Glutamatergic neuron (in vitro differentiated cells): ENCODE measurements around the gene DIP2B. TPM values are rescaled to one million over a fixed set of nuclear protein-coding genes. Genes with fewer than 3 reads are reported as not detected.

Source experiments
- DNase-seq: peaks from one replicate; pipeline ENCODE4 v3.0.0; 2022
- H3K27ac Mint-ChIP-seq: one replicate; pipeline ENCODE4 v1.8.0; 2020; ENCODE audit warnings: mild to moderate bottlenecking, mixed read lengths, inconsistent platforms; ENCODE audit not compliant: unreplicated experiment
- H3K27me3 Mint-ChIP-seq: one replicate; pipeline ENCODE4 v1.8.0; 2020; ENCODE audit warnings: mild to moderate bottlenecking, moderate library complexity, mixed read lengths, inconsistent platforms; ENCODE audit not compliant: unreplicated experiment
- H3K36me3 Mint-ChIP-seq: one replicate; pipeline ENCODE4 v1.8.0; 2020; ENCODE audit warnings: mild to moderate bottlenecking, mixed read lengths, inconsistent platforms; ENCODE audit not compliant: unreplicated experiment
- H3K4me1 Mint-ChIP-seq: one replicate; pipeline ENCODE4 v1.8.0; 2020; ENCODE audit warnings: mild to moderate bottlenecking, low read depth, mixed read lengths, inconsistent platforms; ENCODE audit not compliant: unreplicated experiment
- H3K4me3 Mint-ChIP-seq: one replicate; pipeline ENCODE4 v1.8.0; 2020; ENCODE audit warnings: mild to moderate bottlenecking, mixed read lengths, inconsistent platforms; ENCODE audit not compliant: unreplicated experiment
- H3K9me3 Mint-ChIP-seq: one replicate; pipeline ENCODE4 v1.8.0; 2020; ENCODE audit warnings: mild to moderate bottlenecking, moderate library complexity, mixed read lengths, inconsistent platforms; ENCODE audit not compliant: unreplicated experiment
- total RNA-seq: library from RNA; stranded (reverse); fragmentation: NEBNext Ultra II Directional; extraction: Animal tissue kit (Norgen Biotek cat#: 25700); gene quantifications from one replicate; pipeline ENCODE4 v1.2.1, GENCODE V29; 2021; ENCODE audit not compliant: unreplicated experiment
- TF ChIP-seq, protein P1 (sequence below): fragments of 200-600 bp; sonication (generic); IDR thresholded peaks from one replicate; pipeline ENCODE4 v1.5.0; 2021; ENCODE audit not compliant: partially characterized antibody, unreplicated experiment

DIP2B gene
- total RNA-seq, 1 donor from 2014 or later = 37.3 TPM

- H3K27ac Mint-ChIP-seq = peak overlapping the region; percentile 16
- H3K4me3 Mint-ChIP-seq = no peak overlapping the region
- DNase-seq = no peak
- TF ChIP-seq, protein P1, sequence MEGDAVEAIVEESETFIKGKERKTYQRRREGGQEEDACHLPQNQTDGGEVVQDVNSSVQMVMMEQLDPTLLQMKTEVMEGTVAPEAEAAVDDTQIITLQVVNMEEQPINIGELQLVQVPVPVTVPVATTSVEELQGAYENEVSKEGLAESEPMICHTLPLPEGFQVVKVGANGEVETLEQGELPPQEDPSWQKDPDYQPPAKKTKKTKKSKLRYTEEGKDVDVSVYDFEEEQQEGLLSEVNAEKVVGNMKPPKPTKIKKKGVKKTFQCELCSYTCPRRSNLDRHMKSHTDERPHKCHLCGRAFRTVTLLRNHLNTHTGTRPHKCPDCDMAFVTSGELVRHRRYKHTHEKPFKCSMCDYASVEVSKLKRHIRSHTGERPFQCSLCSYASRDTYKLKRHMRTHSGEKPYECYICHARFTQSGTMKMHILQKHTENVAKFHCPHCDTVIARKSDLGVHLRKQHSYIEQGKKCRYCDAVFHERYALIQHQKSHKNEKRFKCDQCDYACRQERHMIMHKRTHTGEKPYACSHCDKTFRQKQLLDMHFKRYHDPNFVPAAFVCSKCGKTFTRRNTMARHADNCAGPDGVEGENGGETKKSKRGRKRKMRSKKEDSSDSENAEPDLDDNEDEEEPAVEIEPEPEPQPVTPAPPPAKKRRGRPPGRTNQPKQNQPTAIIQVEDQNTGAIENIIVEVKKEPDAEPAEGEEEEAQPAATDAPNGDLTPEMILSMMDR = no peak
- no peaks in the 10 kb centered on the region for H3K36me3 Mint-ChIP-seq
- H3K27me3 Mint-ChIP-seq = peaks cover 1% of the 10 kb centered on the region
- peaks cover 14% of the 10 kb centered on the region for H3K4me1 Mint-ChIP-seq
- H3K9me3 Mint-ChIP-seq = peaks cover 1% of the 10 kb centered on the region
Observed at GRCh38 chr12:50636505-50636904, 131.7 kb downstream of the DIP2B start.

DNA sequence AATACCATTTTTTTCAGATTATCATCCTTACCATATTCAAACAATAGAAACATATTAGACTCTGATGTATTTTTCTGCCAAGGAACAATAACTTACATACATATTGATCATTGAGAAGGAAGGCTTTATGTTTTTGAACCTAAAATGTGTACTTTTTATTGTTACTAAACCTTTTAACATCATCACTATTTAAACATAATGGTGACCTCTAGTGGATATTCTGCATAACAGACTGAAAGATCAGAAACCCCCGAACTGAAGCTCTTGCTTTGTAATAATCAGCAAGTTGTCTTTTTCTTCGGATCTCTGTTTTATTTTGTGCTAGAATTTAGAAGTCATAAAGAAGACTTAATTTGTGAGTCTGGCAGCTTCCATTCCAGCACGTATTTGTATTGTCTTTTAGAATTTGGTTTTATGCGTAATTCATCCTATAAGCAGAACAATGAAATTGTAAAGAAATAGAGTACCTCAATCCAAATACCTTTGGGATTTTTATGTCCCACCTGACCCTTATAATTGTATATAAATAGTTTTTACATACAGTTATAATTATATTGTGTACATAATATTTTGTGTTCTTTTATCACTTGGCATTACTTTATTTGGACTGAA is 133.2 kb downstream of the DIP2B start:
- peaks cover 1% of the 10 kb centered on the region for H3K27me3 Mint-ChIP-seq
- DNase-seq = no peak
- H3K27ac Mint-ChIP-seq = no peak overlapping the region
- peaks cover 24% of the 10 kb centered on the region for H3K4me1 Mint-ChIP-seq
- TF ChIP-seq, protein P1 = peak; percentile 63
- H3K36me3 Mint-ChIP-seq = no peaks in the 10 kb centered on the region
- no peak overlapping the region for H3K4me3 Mint-ChIP-seq
- peaks cover 1% of the 10 kb centered on the region for H3K9me3 Mint-ChIP-seq

DNA sequence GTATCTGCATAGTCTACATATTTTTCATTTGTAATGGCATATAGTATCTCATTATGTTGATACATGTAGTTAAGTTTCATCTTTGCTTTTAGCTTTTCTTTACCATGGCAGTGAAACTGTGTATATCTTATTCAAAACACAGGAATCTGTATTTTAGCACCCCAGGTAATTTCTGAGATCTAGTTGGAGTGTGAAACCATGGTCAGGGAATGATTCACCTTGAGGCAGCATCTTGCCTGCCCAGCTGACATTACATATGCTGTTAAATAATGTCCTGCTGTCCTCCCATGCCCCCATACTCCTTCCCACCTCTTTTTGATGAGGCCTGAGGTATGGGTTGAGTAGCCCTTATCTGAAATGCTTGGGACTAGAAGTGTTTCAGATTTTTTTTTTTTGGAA is 133.7 kb downstream of the DIP2B start:
- Mint-ChIP-seq H3K4me1 (peaks cover 24% of the 10 kb centered on the region), H3K36me3 (no peaks in the 10 kb centered on the region), H3K27me3 (peaks cover 3% of the 10 kb centered on the region), H3K9me3 (peaks cover 1% of the 10 kb centered on the region), H3K27ac (no peak overlapping the region), H3K4me3 (no peak overlapping the region)
- TF ChIP-seq, protein P1 = no peak
- DNase-seq = no peak

- no peak overlapping the region for H3K4me3 Mint-ChIP-seq
- TF ChIP-seq, protein P1 = no peak
- no peaks in the 10 kb centered on the region for H3K36me3 Mint-ChIP-seq
- peaks cover 3% of the 10 kb centered on the region for H3K27me3 Mint-ChIP-seq
- H3K27ac Mint-ChIP-seq = no peak overlapping the region
- peaks cover 1% of the 10 kb centered on the region for H3K9me3 Mint-ChIP-seq
- no peak for DNase-seq
- H3K4me1 Mint-ChIP-seq = peaks cover 24% of the 10 kb centered on the region
Observed at GRCh38 chr12:50639721-50640120, 134.9 kb downstream of the DIP2B start.

DNA sequence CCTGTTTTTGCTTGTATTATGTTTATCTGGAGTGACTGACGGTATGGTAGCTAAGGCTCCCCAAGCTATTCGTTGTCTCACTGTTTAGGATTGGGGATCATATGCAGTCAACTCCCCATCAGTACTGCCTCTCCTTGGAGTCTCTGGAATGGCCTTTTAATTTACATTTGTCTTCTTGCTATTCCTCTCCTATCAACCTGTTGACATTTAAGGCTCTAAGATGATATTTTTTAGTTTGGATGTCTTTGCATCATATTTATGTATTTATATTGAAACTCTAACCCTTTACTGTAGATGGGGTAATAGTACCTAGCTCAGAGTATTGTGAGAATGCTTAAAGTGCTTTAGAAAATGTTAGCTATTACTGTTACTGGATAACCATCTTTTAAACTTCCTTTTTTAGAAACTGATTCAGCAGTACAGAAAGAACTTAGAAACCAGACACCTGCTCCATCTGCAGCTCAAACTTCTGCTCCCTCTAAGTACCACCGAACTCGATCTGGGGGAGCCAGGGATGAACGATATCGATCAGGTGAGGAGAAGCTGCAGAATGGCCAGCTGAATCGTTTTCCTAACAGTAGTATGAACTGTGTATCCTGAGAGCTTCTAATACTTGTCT is 135.6 kb downstream of the DIP2B start:
- DNase-seq = no peak
- Mint-ChIP-seq H3K4me1 (peaks cover 24% of the 10 kb centered on the region), H3K27me3 (peaks cover 3% of the 10 kb centered on the region), H3K36me3 (no peaks in the 10 kb centered on the region), H3K9me3 (peaks cover 1% of the 10 kb centered on the region), H3K4me3 (no peak overlapping the region), H3K27ac (no peak overlapping the region)
- TF ChIP-seq, protein P1 = no peak
